GM12872 (cell line): ENCODE results near the gene TAF10.

Experiments
- TF ChIP-seq, protein P1 (sequence below): IDR thresholded peaks from 3 replicates; pipeline ENCODE4 v1.5.1; 2011; ENCODE audit warnings: low read depth, mild to moderate bottlenecking, low read length, moderate library complexity; ENCODE audit not compliant: insufficient read depth

The TAF10 gene

DNA sequence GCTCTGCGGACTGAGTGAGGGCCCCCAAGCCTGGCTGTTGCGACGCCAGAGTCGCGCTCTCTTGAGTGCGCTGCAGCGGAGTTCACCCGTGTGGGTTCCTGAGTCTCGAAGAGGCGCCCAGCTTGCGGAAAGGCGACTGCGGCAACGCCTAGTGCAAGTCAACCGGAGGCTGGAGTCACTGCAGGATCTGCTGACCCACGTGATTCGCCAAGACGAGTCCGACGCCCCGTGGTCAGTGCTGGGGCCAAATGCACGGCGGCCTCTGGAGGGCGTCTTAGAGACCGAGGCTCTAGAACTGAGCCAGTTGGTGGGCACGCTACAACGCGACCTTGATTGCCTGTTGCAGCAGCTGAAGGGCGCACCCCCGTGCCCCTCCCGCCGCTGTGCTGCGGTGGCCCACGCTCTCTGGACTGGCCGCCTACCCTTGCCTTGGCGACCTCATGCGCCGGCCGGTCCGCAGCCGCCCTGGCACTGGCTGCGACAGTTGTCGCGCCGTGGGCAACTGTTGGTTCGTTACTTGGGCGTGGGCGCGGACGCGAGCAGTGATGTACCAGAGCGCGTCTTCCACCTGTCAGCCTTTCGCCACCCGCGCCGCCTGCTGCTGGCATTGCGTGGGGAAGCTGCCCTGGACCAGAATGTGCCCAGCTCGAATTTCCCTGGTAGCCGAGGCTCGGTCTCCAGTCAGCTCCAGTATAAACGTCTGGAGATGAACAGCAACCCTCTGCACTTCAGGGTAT, 41.2 kb downstream of the TAF10 start:
- TF ChIP-seq, protein P1, sequence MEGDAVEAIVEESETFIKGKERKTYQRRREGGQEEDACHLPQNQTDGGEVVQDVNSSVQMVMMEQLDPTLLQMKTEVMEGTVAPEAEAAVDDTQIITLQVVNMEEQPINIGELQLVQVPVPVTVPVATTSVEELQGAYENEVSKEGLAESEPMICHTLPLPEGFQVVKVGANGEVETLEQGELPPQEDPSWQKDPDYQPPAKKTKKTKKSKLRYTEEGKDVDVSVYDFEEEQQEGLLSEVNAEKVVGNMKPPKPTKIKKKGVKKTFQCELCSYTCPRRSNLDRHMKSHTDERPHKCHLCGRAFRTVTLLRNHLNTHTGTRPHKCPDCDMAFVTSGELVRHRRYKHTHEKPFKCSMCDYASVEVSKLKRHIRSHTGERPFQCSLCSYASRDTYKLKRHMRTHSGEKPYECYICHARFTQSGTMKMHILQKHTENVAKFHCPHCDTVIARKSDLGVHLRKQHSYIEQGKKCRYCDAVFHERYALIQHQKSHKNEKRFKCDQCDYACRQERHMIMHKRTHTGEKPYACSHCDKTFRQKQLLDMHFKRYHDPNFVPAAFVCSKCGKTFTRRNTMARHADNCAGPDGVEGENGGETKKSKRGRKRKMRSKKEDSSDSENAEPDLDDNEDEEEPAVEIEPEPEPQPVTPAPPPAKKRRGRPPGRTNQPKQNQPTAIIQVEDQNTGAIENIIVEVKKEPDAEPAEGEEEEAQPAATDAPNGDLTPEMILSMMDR = no peak

GRCh38 chr11:6569706-6570105, 42.3 kb downstream of the TAF10 start:
- TF ChIP-seq, protein P1 = no peak

GRCh38 chr11:6568191-6568918, 43.7 kb downstream of the TAF10 start:
- TF ChIP-seq, protein P1 = no peak; the same call in 2 of the 3 replicates

DNA sequence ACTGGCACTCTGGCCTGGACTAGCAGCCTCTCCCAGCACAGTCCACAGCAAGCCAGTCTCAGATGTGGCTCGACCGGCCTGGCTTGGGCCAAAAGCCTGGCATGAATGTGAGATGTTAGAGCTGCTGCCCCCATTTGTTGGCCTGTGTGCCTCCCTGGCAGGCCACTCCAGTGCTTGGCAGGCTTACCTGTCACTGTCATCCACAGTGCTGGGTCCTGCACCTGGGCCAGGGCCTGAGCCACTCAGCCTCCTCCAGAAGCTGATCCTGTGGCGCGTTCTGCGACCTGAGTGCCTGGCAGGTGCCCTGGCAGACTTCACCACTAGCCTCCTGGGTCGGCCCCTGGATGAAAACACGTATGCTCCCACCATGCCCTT, 44.7 kb downstream of the TAF10 start:
- TF ChIP-seq, protein P1 = no peak

GRCh38 chr11:6566704-6567370, 45.2 kb downstream of the TAF10 start:
- TF ChIP-seq, protein P1 = no peak

DNA sequence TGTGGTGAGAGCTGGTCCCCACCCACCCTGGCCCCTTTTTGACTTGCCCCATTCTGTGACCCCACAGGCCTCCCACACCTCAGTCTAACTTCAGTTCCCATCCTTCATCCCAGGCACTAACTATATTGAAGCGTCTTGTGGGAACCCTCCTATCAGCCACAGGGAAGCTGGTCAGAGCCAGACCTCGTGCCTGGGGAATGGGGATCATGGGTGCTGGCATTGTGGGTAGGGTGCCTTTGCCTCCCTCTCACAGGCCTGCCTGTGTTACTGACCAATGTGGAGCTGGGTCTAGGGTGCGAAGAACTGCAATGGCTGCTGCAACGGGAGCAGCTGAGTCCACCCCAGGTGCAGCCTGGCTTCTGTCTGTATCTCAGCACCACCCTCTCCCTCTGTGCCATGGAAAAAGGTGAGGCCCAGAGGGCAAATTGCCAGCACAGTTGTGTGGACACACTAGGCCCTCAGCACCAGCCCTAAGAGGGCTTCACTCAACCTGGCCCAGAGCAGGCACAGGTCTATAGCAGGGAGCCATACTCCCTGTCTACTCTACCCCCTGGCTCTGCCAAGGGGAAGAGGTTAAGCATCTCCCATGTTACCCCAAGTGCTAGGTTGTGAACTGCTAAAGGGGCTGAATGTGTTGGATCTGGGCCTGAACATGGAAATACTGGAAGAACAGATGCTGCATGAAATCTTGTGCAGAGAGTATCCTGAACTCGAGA, 45.9 kb downstream of the TAF10 start:
- TF ChIP-seq, protein P1 = no peak

DNA sequence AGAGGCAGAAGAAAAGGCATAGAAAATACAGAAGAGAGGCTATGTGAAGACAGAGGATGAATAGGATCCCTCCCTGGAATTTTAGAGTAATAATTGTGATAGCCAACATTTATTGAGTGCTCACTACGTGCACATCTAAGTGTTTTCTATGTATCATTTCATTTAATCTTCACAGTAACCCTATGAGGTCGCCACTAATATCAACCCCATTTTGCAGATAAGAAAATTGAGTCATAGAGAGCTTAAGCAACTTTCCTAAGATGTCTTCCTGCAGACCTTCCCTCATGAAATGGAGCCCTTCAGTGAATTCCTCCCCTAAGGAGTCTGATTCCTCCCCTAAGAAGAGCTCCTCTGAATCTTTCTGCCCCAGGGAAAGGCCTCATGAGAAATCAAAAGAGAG, 46.7 kb downstream of the TAF10 start:
- TF ChIP-seq, protein P1 = no peak
